Pulmonary artery endothelial cell (primary cell): Measurements from ENCODE around the gene INF2. TPM values are rescaled to one million over a fixed set of nuclear protein-coding genes. Genes with fewer than 3 reads are reported as not detected.
A peak's percentile ranks its signal among the peaks of the same experiment; 100 is the strongest.
"Not testable (repeated sequence)": the region's sequence is repeated elsewhere in the genome, so short reads cannot be mapped to it uniquely, and the experiment has no call there.

Experiments
- DNase-seq: peaks from one replicate; pipeline ENCODE4 v3.0.0-alpha.2; 2011; ENCODE audit warnings: low read depth, low spot score
- total RNA-seq: library from RNA; depleted of rRNA; stranded (reverse); fragments of >200 nt; gene quantifications from 2 replicates; pipeline ENCODE4 v1.2.3, GENCODE V29; 2014

Gene INF2
- total RNA-seq, 1 donor from 2014 or later, result 48.9 TPM

- not testable (repeated sequence) for DNase-seq
Measured at GRCh38 chr14:104750753-104751057, 61.3 kb downstream of the INF2 start.

- no peak for DNase-seq
Measured at GRCh38 chr14:104751539-104752422, 62.4 kb downstream of the INF2 start.

GRCh38 chr14:104752423-104752734 is 63.0 kb downstream of the INF2 start:
- no peak for DNase-seq

GRCh38 chr14:104752735-104753527 is 63.5 kb downstream of the INF2 start, which contains the start of gene SIVA1:
Gene SIVA1 (plus strand): TSS chr14:104753147. CDS start chr14:104753202, 55 bp downstream.
- DNase-seq, result peak; percentile 98

GRCh38 chr14:104753528-104754212 is 64.3 kb downstream of the INF2 start:
- no peak for DNase-seq

GRCh38 chr14:104754213-104754851 is 64.9 kb downstream of the INF2 start:
- DNase-seq, result no peak

- no peak for DNase-seq
Measured at GRCh38 chr14:104755621-104756020, 66.2 kb downstream of the INF2 start.

- DNase-seq, result no peak
Measured at GRCh38 chr14:104756477-104757237, 67.2 kb downstream of the INF2 start.

GRCh38 chr14:104757238-104757585 is 67.8 kb downstream of the INF2 start:
- DNase-seq, result no peak

- no peak for DNase-seq
Measured at GRCh38 chr14:104757681-104758392, 68.4 kb downstream of the INF2 start.

- DNase-seq, result no peak
Measured at GRCh38 chr14:104758981-104759969, 69.9 kb downstream of the INF2 start.

- no peak for DNase-seq
Measured at GRCh38 chr14:104765517-104765916, 76.1 kb downstream of the INF2 start.

- DNase-seq, result no peak
Measured at GRCh38 chr14:104766256-104766862, 76.9 kb downstream of the INF2 start.

- DNase-seq, result no peak
Measured at GRCh38 chr14:104766863-104767633, 77.6 kb downstream of the INF2 start.

- DNase-seq, result no peak
Measured at GRCh38 chr14:104767634-104767918, 78.2 kb downstream of the INF2 start.

GRCh38 chr14:104768437-104769323 is 79.3 kb downstream of the INF2 start:
- DNase-seq, result peak; percentile 33
